Heart left ventricle (tissue), 13 donors: ENCODE results near the gene C2orf42.

Experiments used
- CTCF ChIP-seq, 12 donors: fragments of 200-600 bp; sonication (generic) in 4 of 12; IDR thresholded peaks; one replicate each; pipeline versions ENCODE4 v1.5.0 to v1.8.0; 2018 to 2022; ENCODE audit warnings: antibody characterized with exemption in 12 of 12, mild to moderate bottlenecking in 5 of 12
- POLR2A ChIP-seq, 2 donors: fragments of 450-650 bp; IDR thresholded peaks; one replicate each; pipeline ENCODE4 v1.6.1; 2017; ENCODE audit warnings: antibody characterized with exemption in 2 of 2, mild to moderate bottlenecking in 2 of 2, moderate library complexity in 2 of 2
- donor health status: ischemic (EF 13 %, LVEDD 7.1; RV severe dilation, severe dysfunction).
- donor health status: DM: no; HTN: yes; CAD: no.
- donor health status: DM: no; HTN: no; CAD: no.
- donor health status: ischemic (EF 25% LVEDD 6.9; RV normal size, moderate dysfunction).
- donor health status: ischemic (EF 25% LVEDD 5.7; RV mildly dilated, moderate dysfunction).
- donor health status: ischemic (EF 35%, LVEDD 5.7; RV mildly dilated, moderate dysfunction).
- donor health status: nonischemic (EF 11% LVEDD 7.7; RV severe dilation, severe dysfunction).
- donor health status: DM: yes; HTN: yes; CAD: no.
- donor health status: PGD.
- donor health status: ischemic (EF 29% LVEDD 5.4; RV normal size, mild dysfunction).
- donor health status: nonischemic (EF 23%, LVEDD 6.1; RV moderate dilation, normal function).

GRCh38 chr2:70104231-70105111, 86.3 kb downstream of the C2orf42 start:
- no peak for TF ChIP-seq CTCF (IDR thresholded peaks at IDR 0.05)
- no peak for TF ChIP-seq POLR2A (IDR thresholded peaks at IDR 0.05)
